ENCODE data around the gene ARHGEF5.

DNA sequence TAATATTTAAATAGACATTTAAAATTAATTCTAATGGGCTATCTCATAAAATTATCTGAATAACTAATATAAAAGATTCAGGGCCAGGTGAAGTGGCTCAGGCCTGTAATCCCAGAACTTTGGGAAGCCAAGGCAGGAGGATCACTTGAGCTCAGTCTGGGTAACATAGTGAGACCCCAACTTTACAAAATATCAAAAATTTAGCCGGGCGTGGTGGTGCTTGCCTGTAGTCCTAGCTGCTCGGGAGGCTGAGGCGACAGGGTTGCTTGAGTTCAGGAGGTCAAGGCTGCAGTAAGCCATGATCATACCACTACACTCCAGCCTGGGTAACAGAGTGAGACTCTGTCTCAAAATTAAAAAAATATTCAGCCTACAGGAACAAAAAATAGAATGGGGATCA, 35.8 kb downstream of the ARHGEF5 start:
- TF ChIP-seq POLR2A (IDR thresholded peaks at IDR 0.05; ENCODE audit: low read depth, low read length) (no peak), POLR2AphosphoS5 (IDR thresholded peaks at IDR 0.05; ENCODE audit: low read depth, low read length) (no peak), TAF1 (IDR thresholded peaks at IDR 0.05; ENCODE audit: borderline replicate concordance, low read depth, low read length) (no peak)

Data from GM12892 (cell line).